Globus pallidus (tissue), 1 donor: Measurements from ENCODE around the gene ZNF598.
"Not testable (repeated sequence)": the region's sequence is repeated elsewhere in the genome, so short reads cannot be mapped to it uniquely, and the experiment has no call there.

Source experiments
- DNase-seq: peaks from one replicate; pipeline ENCODE4 v3.0.0-alpha.2; 2015; ENCODE audit warnings: low spot score

The ZNF598 gene

GRCh38 chr16:1958143-1958491, 51.5 kb downstream of the ZNF598 start:
- DNase-seq, result not testable (repeated sequence)

GRCh38 chr16:1957434-1958142, 52.0 kb downstream of the ZNF598 start:
- DNase-seq, result not testable (repeated sequence)

GRCh38 chr16:1953734-1954133, 55.9 kb downstream of the ZNF598 start:
- DNase-seq, result no peak

- no peak for DNase-seq
These were observed 59.1 kb downstream of the ZNF598 start for GRCh38 chr16:1950559-1950958.

- DNase-seq, result no peak
These were observed 59.6 kb downstream of the ZNF598 start for GRCh38 chr16:1950047-1950446.

- no peak for DNase-seq
These were observed 60.1 kb downstream of the ZNF598 start for GRCh38 chr16:1949507-1949906.
